Measurements from ENCODE around the gene PRSS36.
A peak's percentile ranks its signal among the peaks of the same experiment; 100 is the strongest.

The PRSS36 gene

GRCh38 chr16:31179747-31180459 is 30.0 kb upstream of the PRSS36 start, which contains the start of gene FUS (continued):
- TF ChIP-seq ZNF214 (tag by site-specific recombination; IDR thresholded peaks at IDR 0.05; ENCODE audit: borderline replicate concordance): no peak
- TF ChIP-seq ZNF350 (tag by site-specific recombination; IDR thresholded peaks at IDR 0.05): no peak
- TF ChIP-seq PRDM6 (tag by site-specific recombination; IDR thresholded peaks at IDR 0.05): no peak
- peak; percentile 100 for TF ChIP-seq PRDM10 (tag by site-specific recombination; IDR thresholded peaks at IDR 0.05)
- TF ChIP-seq ZBTB48 (tag by site-specific recombination; IDR thresholded peaks at IDR 0.05): peak; percentile 49
- no peak for TF ChIP-seq ZNF704 (tag by site-specific recombination; IDR thresholded peaks at IDR 0.05)
- TF ChIP-seq KLF17 (tag by site-specific recombination; IDR thresholded peaks at IDR 0.05): peak; percentile 96
- no peak for TF ChIP-seq ZNF837 (tag by site-specific recombination; IDR thresholded peaks at IDR 0.05)
- no peak for TF ChIP-seq ZNF133 (tag by site-specific recombination; IDR thresholded peaks at IDR 0.05)
- no peak for TF ChIP-seq ZNF555 (tag by site-specific recombination; conservative IDR thresholded peaks at IDR 0.05)
- TF ChIP-seq ZSCAN5A (tag by site-specific recombination; IDR thresholded peaks at IDR 0.05): 0 out of 2 replicates have a peak, but pooled peaks have one; percentile 15
- peak; percentile 57; the same call in 1 of the 2 replicates for TF ChIP-seq ZSCAN18 (tag by site-specific recombination; IDR thresholded peaks at IDR 0.05)
- TF ChIP-seq ZNF768 (tag by site-specific recombination; IDR thresholded peaks at IDR 0.05): peak; percentile 48; the same call in 1 of the 2 replicates
- no peak for TF ChIP-seq ZNF624 (tag by site-specific recombination; IDR thresholded peaks at IDR 0.05)
- TF ChIP-seq ZBTB8A (tag by site-specific recombination; IDR thresholded peaks at IDR 0.05): peak; percentile 52; the same call in 1 of the 2 replicates
- no peak for TF ChIP-seq ZNF549 (tag by site-specific recombination; IDR thresholded peaks at IDR 0.05)
- no peak for TF ChIP-seq ZNF248 (tag by site-specific recombination; IDR thresholded peaks at IDR 0.05)
- TF ChIP-seq ZFP41 (tag by site-specific recombination; IDR thresholded peaks at IDR 0.05; ENCODE audit: borderline replicate concordance): peak; percentile 75; the same call in 1 of the 2 replicates
- TF ChIP-seq ZNF433 (tag by site-specific recombination; IDR thresholded peaks at IDR 0.05; ENCODE audit: low read depth): no peak
- TF ChIP-seq ZNF548 (tag by site-specific recombination; IDR thresholded peaks at IDR 0.05): no peak
- no peak; the same call in none of the 2 replicates for TF ChIP-seq ZFP37 (tag by site-specific recombination; IDR thresholded peaks at IDR 0.05)
- no peak for TF ChIP-seq ZNF292 (tag by site-specific recombination; IDR thresholded peaks at IDR 0.05; ENCODE audit: borderline replicate concordance, low read depth)
- TF ChIP-seq ZNF473 (tag by site-specific recombination; IDR thresholded peaks at IDR 0.05): no peak
- peak; percentile 89 for TF ChIP-seq KLF10 (tag by site-specific recombination; IDR thresholded peaks at IDR 0.05)
- TF ChIP-seq KLF7 (tag by site-specific recombination; IDR thresholded peaks at IDR 0.05; ENCODE audit: borderline replicate concordance): no peak
- TF ChIP-seq ZNF266 (tag by site-specific recombination; IDR thresholded peaks at IDR 0.05; ENCODE audit: low read depth): no peak
